Mononuclear cell (primary cell): Measurements from ENCODE around the gene ZNF644. TPM values are rescaled to one million over a fixed set of nuclear protein-coding genes. Genes with fewer than 3 reads are reported as not detected.
"Not testable (repeated sequence)": the region's sequence is repeated elsewhere in the genome, so short reads cannot be mapped to it uniquely, and the experiment has no call there.

ENCODE experiments used
- H3K27me3 ChIP-seq: 2 replicates; pipeline ENCODE4 v1.6.0; 2011; ENCODE audit warnings: low read length, control low read depth; ENCODE audit not compliant: insufficient read depth
- H3K4me1 ChIP-seq: 2 replicates; pipeline ENCODE4 v1.5.1; 2011; ENCODE audit warnings: mild to moderate bottlenecking, low read length, control low read depth; ENCODE audit not compliant: insufficient read depth
- H3K4me3 ChIP-seq: 2 replicates; pipeline ENCODE4 v1.5.1; 2011; ENCODE audit warnings: mild to moderate bottlenecking, low read length, moderate library complexity
- H3K9me3 ChIP-seq: 2 replicates; pipeline ENCODE4 v1.5.1; 2011; ENCODE audit warnings: low read depth, mild to moderate bottlenecking, control low read depth, low read length
- total RNA-seq: library from RNA; depleted of rRNA; stranded (reverse); fragments of >200 nt; gene quantifications from one replicate; pipeline ENCODE4 v1.2.3, GENCODE V29; 2012

Gene ZNF644
- total RNA-seq, 1 donor = 260 TPM

DNA sequence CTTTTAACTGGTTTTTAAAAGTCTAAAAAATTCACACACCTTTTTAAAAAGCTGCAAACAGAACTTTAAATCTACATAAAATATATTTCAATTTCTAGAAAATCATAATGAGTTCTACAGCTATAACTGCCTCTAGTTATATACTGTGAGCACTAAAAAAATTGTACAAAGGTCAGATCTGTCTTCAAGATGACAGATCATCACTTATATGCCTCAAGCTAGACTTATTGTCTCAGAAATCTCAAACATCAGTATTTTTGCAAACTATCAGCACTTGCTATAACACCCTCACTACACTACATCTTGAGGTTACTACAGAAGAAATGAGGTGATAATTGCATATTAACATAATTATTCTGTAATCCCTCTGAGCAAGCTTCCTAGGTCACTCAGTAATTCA is 76.5 kb downstream of the ZNF644 start:
- no peaks in the 10 kb centered on the region for H3K9me3 ChIP-seq
- H3K27me3 ChIP-seq = no peaks in the 10 kb centered on the region
- H3K4me3 ChIP-seq = no peak overlapping the region
- H3K4me1 ChIP-seq = no peaks in the 10 kb centered on the region

DNA sequence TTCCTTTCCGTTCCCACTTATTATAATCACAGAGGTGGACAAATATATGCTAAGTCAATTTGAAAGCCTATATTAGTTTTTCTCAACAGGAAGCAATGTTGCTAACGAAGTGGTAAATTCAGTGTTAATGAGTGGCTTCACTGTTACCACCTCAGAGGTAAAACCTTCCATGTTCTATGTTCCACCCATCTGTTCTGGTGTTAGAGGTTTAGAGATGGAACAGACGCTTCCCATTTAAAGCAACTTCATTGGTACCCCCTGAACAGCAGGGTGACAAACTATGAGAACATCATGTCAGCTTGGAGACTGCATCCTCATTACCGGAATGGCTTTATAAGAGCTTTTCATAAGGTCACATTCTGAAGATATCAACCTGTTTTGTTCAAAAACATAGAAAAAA is 77.9 kb downstream of the ZNF644 start:
- no peaks in the 10 kb centered on the region for H3K9me3 ChIP-seq
- no peaks in the 10 kb centered on the region for H3K27me3 ChIP-seq
- H3K4me1 ChIP-seq = no peaks in the 10 kb centered on the region
- no peak overlapping the region for H3K4me3 ChIP-seq

DNA sequence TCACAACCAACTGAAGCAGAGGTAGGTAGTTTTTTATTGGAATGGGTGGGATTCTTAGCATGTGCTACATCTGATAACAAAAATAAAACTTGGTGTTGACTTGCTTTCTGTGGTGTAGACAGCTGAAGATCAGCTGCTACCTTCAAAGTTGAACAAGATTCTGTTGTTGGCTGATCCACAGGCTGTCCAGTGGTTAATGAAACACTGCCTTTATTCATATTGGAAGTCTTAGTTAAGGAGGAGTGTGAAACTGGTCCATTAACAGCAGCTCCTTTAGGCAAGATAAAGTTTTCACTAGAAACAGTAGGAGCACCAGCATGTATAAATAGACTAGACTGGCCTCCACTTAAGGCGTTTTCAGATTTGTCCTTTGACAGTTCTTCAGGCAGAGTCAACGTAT is 81.1 kb downstream of the ZNF644 start:
- no peaks in the 10 kb centered on the region for H3K4me1 ChIP-seq
- H3K4me3 ChIP-seq = no peak overlapping the region
- no peaks in the 10 kb centered on the region for H3K27me3 ChIP-seq
- H3K9me3 ChIP-seq = no peaks in the 10 kb centered on the region

DNA sequence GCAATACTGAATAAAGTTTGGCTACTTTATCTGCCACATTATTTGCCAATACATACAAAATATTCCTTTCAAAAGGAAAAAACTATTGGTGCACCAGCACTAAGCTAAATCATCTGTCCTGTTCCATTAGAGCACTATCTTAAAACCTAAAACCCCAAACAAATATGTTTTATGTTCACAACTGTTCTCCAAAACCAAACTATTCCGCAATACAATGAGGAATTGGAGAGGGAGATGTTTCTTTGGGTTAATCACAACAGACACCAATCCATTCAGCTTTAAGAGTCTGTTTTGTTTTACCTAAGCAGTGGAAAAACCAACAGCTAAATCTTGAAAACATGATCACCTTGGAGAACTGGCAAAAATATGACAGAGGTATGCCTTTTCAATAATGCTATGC is 85.1 kb downstream of the ZNF644 start:
- H3K27me3 ChIP-seq = no peaks in the 10 kb centered on the region
- H3K9me3 ChIP-seq = no peaks in the 10 kb centered on the region
- H3K4me1 ChIP-seq = no peaks in the 10 kb centered on the region
- H3K4me3 ChIP-seq = no peak overlapping the region

DNA sequence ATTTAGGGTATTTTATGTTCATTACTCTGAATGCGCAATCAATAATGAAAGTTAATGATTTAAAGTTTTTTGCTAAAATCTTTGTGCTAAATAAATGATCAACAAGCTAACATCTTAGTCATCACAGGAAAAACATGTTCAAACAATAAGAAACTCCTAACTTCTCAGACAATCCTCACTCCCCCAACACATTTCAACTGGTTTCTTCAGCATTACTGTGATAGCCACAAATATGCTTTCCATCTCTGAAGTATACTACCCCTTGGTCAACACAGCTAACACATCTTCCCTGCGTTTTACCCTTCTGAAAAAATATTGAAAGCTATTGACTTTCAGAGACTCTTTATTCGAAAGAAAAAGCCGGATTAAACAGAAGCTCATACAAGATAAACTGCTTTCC is 85.8 kb downstream of the ZNF644 start:
- Histone ChIP-seq H3K4me3 (no peak overlapping the region), H3K9me3 (no peaks in the 10 kb centered on the region), H3K4me1 (no peaks in the 10 kb centered on the region), H3K27me3 (no peaks in the 10 kb centered on the region)

DNA sequence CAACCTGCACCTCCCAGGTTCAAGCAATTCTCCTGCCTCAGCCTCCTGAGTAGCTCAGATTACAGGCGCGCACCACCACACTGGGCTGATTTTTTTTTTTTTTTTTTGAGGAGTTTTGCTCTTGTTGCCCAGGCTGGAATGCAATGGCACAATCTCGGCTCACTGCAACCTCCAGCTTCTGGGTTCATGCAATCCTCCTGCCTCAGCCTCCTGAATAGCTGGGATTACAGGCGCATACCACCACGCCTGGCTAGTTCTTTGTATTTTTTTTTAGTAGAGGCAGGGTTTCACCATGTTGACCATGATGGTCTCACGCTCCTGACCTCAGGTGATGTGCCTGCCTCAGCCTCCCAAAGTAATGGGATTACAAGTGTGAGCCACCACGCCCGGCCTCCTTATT is 93.6 kb downstream of the ZNF644 start:
- not testable (repeated sequence) for H3K4me3 ChIP-seq, H3K27me3 ChIP-seq, H3K9me3 ChIP-seq, H3K4me1 ChIP-seq

DNA sequence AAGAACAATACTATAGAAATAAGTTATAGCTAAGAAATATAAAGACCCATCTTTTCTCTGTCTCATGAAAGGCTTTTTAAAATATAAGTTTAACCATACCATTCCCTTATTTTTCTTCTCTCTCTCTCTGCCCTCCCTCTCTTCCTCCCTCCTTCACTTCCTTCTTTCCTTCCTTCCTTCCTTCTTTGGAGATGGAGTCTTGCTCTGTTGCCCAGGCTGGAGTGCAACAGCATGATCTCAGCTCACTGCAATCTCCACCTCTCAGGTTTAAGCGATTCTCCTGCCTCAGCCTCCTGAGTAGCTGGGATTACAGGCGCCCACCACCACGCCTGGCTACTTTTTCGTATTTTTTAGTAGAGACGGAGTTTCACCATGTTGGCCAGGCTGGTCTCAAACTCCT is 94.2 kb downstream of the ZNF644 start:
- not testable (repeated sequence) for H3K9me3 ChIP-seq, H3K4me1 ChIP-seq, H3K27me3 ChIP-seq, H3K4me3 ChIP-seq

DNA sequence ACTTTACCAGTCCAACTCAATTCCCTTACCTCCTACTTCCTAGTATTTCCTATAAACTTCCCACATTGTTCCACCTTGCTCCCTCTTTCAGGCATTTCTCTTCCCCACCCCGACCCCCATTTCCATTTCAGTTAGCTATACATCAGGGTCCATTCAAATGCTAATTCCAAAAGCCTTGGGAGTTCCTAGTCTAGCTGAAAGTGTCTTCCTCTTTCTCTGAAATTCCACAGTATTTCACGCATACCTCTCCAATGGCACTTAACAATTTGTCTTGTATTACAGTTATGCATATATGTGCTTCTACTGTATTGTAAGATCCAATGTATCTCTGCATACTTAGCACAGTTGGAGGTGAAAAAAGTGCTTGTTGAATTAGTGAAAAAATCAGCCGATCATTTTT is 94.9 kb downstream of the ZNF644 start:
- Histone ChIP-seq H3K4me3 (no peak overlapping the region), H3K27me3 (no peaks in the 10 kb centered on the region), H3K4me1 (peaks cover 8% of the 10 kb centered on the region), H3K9me3 (no peaks in the 10 kb centered on the region)

DNA sequence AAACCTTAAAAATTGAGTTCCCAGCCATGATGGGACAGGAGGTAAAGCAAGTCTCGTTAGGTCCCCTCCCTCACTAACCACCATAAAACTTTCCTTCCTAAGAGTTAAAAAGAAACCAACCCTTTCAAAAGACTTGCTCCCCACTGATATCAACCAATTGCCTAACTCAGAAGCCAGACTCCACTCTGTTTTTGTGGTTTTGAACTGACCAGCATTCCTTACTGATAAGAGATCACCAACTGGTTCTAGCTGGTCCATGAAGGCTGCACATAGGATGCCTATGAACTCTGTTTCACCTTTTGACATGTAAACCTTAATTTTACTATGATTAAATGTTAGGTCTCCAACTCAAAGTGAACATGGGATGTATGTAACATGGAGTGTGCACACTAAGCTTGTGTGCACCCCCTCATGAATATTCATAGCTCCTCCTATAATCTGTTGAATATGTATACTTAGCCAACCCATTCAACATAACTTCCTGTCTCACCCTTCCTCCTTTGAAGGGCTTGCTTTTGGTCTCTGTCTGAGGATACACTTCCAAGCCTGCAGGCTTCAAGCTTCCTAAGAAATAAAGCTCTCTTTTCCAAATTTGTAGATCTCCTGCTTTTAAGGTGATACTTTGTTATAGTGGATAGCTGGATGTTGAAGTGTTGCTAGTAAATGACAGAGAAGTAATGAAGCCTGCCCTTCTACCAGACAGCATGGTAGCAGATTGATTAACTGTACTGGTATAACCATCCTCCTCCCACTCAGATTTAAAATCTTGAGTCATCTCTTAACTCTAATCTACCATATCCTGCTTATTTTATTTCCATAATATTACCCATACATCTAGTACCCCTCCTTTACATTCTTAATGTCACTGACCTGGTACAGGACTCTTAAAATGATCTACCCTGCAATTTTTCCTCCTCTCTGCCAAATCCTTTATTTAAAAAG is 95.6 kb downstream of the ZNF644 start:
- Histone ChIP-seq H3K4me3 (no peak overlapping the region), H3K27me3 (no peaks in the 10 kb centered on the region), H3K9me3 (no peaks in the 10 kb centered on the region)

DNA sequence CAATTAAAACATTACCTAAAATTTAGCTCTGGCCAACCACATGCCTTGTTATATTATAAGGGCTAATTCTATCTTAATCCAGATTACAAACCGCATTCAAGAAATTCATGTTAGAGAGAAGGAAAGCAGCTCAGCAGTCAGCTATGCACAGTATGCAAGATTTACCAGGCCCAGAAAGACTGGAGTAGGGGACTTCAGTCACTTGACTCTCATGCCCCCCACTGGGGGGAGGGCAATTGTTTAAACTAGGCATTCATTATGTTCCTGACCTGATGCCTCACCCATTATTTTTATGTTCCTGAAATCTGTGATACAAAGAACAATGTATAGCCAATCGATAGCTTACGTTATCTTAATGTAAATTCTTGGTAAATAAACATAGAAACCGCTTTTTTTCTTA is 96.9 kb downstream of the ZNF644 start:
- H3K27me3 ChIP-seq = no peaks in the 10 kb centered on the region
- H3K9me3 ChIP-seq = no peaks in the 10 kb centered on the region
- H3K4me1 ChIP-seq = peaks cover 9% of the 10 kb centered on the region
- H3K4me3 ChIP-seq = no peak overlapping the region

More for the DNA sequence above, 95.6 kb downstream of the ZNF644 start:
- H3K4me1 ChIP-seq = peaks cover 8% of the 10 kb centered on the region

DNA sequence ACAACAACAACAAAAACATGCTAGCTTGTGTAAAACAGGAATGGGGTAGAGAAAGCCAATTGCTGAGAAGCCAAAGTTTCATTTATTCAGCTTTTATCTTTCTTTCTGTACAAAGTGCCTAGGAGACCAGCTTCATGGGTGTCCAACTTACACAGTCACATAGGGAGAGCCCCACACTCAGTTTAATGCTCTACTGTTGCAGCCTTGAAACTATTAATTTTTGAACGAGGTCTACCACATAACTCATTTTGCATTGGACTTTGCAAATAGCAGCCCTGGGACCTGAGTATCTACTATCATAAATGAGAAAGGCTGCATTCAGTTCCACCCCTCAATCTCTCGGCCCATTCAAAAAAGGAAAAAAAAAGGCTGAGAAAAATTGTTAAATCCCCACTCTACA is 98.8 kb downstream of the ZNF644 start:
- no peaks in the 10 kb centered on the region for H3K27me3 ChIP-seq
- H3K4me3 ChIP-seq = no peak overlapping the region
- no peaks in the 10 kb centered on the region for H3K9me3 ChIP-seq
- H3K4me1 ChIP-seq = peaks cover 11% of the 10 kb centered on the region

DNA sequence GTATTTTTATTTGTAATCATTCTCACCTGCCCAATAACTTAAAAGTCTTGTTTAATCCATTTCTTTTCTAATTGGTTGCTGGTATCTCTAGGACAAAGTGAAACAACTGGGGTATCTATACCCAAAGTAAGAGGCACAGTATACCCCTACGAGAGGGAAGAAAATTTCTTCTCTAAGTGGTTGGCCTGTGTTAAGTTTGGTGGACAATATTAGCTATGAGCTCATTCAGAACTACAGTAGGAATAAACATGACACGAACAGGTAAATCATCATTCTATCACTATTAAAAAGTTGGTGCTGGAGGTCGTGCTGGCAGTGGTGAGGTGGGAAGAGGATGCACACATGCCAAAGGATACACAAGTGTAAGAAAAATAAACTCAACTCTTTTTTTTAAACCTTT is 99.6 kb downstream of the ZNF644 start:
- Histone ChIP-seq H3K9me3 (no peaks in the 10 kb centered on the region), H3K4me3 (no peak overlapping the region), H3K4me1 (peaks cover 11% of the 10 kb centered on the region), H3K27me3 (no peaks in the 10 kb centered on the region)

DNA sequence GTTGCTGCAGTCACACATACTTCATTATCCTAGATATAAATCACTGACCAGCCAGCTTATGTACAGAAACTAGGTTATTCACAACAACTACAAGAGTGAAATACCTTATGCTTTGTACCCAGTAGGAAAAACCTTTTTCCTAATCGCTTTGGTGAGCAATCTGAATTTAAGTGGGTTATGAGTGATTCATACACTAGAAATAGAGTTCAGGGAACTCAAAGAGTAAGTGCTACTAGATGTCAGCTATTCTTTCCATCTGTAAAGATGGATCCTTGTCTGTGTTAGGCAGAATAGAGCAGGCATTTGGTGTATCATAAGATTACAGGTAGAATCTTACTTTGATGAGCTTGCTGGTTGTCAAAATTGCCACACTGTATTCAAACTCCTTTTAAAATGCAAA is 101.9 kb downstream of the ZNF644 start:
- Histone ChIP-seq H3K27me3 (no peaks in the 10 kb centered on the region), H3K4me1 (peaks cover 2% of the 10 kb centered on the region), H3K9me3 (no peaks in the 10 kb centered on the region), H3K4me3 (no peak overlapping the region)

DNA sequence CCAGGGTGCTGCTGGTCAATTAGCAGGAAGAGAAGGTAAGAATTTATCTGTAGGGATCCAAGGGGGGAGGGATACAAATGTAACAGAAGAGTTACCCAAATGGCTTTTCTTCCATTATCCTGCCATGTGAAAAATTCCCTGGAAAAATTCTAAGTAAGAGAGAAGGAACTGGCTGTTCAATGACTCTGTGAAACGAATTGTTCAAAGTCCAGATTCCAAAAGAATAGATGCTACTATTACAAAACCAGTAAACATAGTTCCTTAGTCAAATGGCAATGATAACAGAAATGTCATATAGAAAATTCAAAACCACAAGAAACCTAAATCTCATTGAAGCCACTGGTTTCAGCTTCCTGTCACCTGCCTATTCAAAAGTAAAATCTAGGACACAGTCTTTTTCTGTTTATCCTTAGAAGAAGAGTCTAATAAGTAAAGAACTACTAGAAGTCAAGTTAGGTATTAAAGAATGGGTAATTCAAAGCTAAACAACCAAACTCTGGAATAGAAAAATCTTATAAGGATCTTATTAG is 102.6 kb downstream of the ZNF644 start:
- no peak overlapping the region for H3K4me3 ChIP-seq
- peaks cover 2% of the 10 kb centered on the region for H3K4me1 ChIP-seq
- no peaks in the 10 kb centered on the region for H3K9me3 ChIP-seq
- no peaks in the 10 kb centered on the region for H3K27me3 ChIP-seq

DNA sequence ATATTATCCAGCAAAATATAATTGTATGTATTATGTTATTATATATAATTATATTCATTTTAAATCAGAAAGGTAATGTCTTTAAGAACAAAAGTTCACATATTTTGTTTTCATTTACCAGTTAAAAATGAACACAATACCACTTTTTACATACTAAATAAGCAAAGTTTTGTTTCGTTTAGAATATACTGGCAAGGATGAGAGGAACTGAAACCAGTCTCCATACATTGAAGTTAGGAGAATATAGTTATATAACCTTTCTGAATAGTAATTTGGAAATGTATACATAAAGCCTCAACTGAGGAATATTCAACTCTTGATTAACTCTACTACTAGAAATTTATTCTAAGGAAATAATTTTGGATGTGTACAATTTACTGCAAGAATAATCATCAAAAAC is 110.5 kb downstream of the ZNF644 start:
- Histone ChIP-seq H3K9me3 (no peaks in the 10 kb centered on the region), H3K27me3 (no peaks in the 10 kb centered on the region), H3K4me3 (no peak overlapping the region), H3K4me1 (no peaks in the 10 kb centered on the region)

DNA sequence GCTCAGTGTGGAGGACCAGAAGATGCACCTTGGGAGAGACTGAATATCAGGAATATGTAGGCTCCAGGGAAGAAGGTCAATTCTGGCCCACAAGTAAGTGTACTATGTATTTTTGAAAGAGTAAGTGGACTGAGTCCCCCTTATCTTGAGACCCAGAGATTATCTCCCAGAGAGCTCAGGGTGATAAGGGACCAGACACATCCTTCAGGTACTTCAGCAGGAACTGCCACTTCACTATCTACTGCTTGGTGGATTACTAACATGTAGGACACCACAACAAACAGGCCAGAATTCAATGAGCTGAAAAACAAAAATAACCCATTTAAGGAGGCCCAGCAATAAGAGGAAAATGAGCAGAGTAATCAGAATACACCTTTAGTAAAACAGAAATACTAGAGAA is 119.2 kb downstream of the ZNF644 start:
- Histone ChIP-seq H3K9me3 (no peaks in the 10 kb centered on the region), H3K4me1 (no peaks in the 10 kb centered on the region), H3K4me3 (no peak overlapping the region), H3K27me3 (no peaks in the 10 kb centered on the region)
